ENCODE results near the gene ALDH1A3.

ALDH1A3 gene

DNA sequence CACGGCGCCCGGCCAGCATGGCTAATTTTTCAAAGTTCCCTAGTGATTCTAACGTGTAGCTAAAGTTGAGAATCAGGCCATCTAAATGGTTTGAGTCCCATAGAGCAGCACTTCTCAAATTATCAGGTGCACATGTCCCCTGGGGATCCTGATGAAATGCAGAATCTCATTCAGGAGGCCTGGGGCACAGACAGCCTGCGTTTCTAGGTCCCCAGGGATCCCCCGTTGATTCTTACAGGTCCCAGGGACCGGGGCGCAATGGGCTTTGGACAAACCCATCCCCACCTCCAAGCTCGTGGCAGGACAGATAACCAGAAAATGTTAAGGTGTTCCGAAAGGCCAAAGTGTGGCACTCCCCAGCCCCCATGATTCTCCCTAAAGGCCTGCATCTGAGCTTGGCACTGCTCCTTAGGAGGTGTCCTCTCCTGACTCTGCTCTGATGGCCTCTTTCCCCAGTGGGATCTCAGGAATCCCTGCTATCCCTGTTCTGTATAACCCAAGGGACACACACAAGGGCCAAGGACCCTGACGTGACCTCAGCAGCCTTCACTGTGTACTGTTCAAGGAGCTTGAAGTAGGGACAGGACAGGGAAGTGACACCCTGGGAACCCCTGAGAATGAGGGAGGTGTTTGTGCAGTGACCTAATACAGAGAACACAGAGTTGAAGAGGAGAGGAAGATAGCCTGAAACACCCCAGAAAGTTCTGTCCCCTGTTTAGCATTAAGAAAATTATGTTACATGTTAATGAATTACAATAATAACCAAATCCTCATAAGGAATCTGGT, 47.5 kb downstream of the ALDH1A3 start:
- DNase-seq = no peak

DNA sequence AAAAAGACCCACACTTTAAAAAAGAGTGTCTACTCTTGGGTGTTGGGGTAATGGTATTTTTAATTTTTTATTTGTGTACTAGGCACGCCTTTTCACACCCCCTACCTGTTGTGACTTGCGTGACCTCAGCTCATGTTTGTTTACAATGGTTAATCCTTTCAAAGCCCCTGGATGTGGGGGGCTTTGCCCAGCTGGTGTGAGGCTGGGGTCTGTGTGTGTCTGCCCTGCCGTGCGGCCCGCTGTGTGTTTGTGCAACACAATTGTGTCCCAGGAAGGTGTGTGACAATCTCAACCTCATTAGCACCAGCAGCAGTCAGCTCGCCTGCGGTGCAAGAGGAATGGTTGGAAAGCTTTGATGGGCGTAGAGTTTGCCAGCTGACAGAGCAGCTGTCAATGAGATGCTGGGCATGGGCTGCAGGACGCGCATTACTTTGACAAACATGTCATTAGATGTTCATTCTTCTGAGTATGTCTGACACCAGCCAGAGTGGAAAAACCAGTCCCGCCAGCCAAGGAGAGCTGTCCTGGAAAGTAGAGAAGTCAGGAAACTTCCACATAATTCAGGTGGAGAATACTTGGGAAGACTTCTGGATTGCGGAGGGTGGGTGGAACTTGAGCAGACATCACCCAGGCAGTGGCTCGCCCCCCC, 49.1 kb downstream of the ALDH1A3 start:
- DNase-seq = no peak

DNA sequence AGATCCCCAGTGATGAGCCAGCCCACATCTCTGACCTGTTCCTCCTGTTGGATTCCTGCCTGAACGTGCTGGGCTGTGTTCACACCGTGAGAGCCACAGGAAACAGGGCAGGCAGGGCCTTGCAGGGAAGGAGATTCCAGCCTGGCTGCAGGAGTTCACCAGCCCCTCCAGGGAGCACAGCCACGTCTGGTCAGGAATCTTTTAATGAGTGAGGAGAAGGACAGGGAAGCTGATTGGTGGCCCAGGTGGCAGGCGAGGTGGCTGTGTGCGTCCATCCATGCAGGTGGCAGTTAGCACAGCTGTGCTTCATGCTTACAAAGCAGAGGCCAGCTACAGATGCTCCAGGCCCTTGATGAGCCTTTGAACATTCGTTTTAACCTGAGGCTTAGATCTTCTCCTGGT, 50.0 kb downstream of the ALDH1A3 start:
- DNase-seq = no peak

DNA sequence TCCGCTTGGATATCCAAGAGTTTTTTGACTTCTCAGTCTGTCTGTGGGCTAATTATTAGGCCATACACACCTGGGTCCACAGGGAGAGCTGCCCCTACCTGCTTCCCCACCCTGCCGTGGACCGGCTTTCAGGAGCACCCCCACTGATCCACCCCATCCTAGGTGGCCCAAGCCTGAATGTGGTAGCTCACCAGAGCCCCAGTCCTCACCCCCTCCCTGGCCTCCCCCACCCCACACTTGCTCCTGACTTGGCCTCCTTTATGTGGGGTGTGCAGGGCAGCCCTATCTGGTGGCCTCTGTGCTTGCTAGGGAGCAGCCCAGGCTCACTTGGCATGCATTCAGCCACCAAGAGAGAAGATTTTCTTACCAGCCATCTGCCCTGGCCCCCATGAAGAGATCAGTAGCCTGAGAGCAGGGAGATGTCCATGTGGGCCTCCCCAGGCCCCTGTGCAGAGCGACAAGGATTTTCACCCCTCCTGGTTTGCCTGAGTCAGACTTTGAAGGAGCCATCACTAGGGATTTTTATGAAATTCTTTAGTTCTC, 50.7 kb downstream of the ALDH1A3 start:
- DNase-seq = no peak

DNA sequence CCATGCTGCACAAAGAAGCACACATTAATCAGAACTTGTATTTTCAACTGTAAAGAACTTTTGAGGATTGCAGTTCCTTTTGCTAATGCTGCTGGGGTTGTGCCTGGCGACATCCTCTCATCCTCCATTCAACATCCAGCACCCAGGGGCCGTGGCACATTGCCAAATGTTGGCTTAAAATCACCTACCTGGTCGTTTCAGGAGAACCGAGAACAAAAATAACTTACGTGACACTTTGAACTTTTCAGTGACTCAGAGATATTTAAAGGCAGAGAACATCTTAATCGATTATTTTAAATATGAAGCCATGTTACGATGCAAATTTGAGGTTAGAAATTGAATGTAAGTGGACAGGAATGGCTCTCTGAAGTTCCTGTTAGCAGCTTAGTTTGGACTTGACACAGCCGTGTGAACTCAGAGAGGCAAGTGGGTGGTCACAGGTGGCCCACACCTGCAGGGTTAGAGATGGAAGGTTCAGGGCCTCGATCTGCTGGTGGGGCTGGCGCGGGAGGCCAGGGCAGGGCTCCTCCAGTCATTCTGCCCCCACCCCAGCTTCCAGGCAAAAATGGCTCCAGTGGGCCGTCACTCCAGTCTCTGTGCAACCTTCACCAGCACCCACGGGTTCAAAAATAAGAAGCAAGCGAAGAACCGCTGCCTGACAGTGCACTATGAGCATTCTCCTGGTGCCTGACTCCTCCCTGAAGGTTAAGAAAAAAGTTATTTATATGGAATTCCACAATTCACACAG, 51.7 kb downstream of the ALDH1A3 start:
- no peak for DNase-seq

DNA sequence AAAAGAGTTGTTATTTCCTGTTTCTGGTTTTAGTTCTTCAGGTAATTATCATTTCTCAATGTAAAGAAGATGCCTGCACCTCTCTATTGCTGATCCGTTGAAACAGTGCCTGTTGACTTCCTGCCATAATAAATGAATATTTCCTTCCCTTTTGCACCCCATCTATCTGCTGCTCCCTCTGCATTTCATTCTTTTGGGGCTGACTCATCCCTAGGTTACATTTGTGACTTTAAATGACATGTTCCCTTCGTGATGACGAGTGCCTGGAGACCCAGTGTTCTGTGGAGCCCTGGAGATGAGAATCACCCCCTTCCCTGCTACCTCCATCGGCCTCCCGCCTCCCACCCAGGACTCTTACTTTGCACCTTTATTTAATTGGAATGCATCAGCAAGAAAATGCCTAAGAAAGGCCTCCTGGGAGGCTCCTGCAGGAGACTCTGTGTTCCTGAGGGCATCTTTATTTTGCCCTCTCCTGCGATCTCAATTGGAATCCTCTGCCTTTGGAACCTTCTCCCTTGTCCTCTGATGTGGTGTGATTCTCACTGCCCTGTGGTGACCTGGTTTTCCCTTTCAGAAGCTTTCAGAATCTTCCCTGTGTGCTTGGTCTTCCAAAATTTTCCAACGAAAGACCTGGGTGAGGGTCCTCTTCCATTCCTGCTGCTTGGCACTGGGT, 53.2 kb downstream of the ALDH1A3 start:
- peak; percentile 66 to 69 for DNase-seq

DNA sequence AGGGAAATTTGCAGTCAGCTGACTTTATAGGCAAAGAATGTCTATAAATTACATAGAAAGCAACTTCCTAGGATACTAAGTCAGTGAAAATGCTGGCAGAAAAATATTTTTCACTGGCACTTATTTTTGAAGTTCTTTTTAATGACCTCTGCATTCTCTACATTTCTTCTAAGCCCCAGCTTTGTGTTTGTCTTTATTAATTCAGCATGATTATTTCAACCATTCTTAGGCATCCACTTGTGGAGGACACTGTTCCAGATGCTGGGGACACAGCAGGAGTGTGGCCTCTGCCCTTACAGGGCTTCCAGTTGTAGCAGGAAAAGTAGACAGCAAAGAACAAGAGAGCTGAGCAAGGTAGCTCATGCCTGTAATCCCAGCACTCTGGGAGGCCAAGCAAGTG, 54.5 kb downstream of the ALDH1A3 start:
- DNase-seq = no peak

DNA sequence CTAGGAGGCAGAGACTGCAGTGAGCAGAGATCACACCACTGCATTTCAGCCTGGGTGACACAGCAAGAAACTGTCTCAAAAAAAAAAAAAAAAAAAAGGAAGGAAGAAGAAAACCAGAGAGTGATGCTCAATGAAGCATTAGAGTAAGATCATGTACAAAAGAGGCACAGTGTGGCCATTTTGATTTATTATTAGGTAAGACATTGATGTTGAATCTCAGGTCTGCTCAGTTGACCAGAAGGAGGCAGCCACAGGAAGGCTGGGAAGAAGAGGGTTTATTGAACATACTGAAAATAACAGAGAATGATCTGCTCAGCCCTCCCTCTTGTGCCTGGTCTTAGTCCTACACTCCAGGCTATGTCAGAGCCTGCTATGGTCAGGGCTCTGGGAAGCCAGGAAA, 55.1 kb downstream of the ALDH1A3 start:
- peak in 1 of 2 experiments; percentile 11 for DNase-seq

DNA sequence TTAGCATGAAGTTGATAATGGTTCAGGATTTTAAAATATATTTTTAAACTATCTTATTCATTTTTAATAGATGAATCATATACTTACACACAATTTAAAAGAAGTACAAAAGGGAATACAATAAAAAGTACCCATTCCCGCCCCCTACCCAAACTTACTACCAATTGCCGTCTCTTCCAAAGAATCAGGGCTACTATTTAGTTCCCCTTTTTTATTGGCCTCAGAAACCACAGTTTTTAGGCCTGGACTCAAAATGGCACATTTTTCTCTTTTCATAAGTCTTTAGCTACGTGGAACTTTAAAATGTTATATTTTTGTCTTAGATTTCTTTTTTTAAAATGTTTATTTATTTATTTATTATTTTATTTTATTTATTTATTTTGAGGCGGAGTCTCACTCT, 57.5 kb downstream of the ALDH1A3 start:
- peak; percentile 46 to 53 for DNase-seq

DNA sequence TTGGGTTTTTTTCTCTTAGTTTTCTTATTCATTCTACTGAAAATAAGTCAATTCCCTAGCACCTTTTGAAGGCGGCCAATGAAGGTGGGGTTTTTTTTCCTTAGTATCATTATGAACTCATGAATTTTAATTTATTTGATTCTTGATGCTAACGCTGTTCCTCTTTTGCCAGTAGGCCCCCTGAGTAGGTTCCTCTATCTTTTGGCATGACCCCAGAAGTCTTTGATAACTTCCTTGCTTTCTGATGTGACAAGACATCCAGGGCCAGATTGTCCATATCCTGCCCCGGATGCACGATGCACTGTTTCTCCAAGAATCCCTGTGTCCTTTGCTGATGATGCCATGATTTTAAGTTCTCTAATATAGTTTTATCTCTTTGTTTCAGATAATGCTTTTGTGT, 60.2 kb downstream of the ALDH1A3 start:
- DNase-seq = peak; percentile 77 to 83

DNA sequence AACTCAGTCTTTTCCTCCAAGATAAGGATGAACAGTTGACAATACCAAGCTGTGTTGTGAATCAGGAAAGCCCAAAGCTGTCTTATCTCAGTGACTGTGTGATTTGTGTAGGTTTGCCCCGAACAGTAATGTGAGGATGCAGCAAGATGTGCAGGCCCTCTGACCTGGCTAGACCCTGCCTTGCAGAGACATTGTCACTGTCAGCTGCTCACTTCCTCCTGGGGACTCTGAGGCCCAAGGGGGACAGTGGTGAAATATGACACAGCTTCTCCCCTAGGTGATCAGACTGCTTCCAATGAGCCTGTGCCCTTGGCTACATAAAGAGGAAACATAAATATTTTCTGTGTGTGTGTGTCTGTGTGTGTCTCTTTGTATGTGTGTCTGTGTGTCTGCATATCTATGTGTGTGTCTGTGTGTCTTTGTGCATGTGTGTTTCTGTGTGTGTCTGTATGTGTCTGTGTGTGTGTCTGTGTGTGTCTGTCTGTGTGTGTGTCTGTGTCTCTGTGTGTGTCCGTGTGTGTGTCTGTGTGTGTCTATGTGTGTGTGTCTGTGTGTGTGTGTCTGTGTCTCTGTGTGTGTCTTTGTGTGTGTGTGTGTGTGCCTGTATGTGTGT, 61.2 kb downstream of the ALDH1A3 start:
- DNase-seq = peak; percentile 91 to 95

DNA sequence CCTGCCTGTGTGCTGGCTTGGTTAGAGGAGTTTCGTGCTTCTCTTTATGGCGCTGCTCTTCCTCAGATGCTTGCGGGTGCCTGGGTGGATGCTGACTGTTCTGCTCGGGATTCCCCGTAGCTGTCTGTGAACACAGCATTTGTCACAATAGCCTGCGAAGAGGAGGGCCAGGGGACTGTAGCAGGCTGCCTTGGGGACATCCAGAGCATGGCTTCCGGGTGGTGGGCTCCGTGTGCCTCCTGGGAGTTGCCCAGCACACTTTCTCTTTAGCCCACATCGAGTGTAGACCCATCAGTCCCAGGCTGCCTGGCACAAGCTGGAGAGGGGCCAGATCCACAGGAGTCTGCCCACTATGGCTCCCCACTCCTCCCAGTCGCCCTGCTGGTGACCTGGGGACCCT, 61.9 kb downstream of the ALDH1A3 start:
- DNase-seq = peak in 1 of 2 experiments; percentile 16

DNA sequence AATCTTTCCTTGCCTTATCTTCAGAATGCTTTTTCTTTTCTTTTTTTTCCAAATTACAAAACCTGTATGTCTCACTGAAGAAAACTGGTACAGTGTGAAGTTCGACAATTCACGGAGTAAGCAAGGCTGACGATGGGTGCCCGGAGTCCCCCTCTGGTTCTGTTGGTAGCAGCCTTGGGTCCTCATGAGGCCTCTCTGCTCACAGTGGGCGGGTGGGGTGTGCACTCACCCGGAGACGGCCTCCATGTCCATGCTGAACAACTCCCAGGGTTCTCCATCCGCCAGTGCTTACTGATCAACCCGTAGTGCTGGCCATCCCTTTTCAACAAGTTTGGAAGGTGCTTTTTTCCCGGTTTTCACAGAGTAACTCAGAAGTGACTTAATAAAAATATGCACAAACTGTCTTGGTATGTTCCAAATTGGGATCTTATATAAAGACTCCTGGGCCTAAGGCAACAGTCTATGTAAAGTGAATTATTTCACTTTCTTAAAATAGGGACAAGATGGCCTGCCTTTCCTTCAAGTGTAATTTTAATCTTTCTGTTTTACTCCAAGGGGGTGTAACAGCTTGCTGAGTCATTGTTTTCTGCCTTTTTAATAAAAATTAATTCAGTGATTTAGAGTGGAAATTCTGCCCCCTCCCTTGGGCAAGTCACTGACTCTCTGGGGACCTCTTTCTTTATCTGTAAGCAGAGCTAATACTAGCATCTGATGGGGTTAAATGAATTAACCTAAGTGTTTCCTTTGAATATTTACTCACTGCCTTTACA, 63.2 kb downstream of the ALDH1A3 start:
- no peak for DNase-seq

DNA sequence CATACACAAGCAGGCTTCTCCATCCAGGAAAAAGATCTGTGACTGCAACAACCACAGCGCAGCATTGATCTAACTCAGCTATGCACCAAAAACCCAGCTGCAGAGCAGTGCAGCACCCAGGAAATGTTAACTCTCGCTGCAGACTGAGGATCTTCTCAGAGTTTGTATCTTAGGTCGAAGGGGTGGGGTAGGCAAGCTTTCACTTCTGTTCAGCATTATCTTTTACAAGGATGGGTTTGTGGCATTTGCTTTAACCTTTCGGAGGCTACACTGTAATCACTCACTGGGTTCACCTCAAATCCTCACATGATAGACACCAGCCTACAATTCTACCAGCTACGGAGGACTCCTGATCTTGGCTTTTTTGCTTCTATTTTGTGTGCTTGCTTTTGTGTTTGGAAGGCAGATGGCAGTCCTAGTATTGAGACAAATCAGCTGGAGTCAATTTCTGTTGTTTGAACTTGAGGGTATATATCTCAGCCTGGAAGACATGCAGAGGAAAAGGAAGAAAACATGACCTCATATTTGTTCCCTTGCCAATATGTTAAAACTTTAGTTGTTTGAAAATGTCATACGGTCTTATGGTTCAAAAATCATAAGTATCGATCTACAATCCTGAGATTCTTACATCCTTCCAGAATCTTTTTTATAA, 64.7 kb downstream of the ALDH1A3 start:
- DNase-seq = no peak

DNA sequence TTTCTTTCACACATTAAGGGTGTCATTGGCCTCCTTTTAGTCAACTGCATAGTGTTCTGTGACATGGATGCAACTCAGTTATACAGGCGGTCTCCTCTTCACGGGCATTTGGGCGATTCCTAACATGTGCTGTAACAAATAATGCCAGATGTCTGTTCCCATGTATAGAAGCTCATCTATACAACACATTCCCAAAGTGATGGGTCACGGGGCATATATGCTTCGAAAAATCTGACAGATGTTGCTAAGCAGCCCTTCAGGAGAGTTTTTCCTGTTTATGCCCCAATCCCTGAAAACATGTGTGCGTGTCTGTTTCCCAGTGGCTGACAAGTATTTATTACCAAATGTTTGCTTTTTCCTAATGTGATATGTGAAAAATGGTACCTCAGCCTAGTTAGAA, 65.4 kb downstream of the ALDH1A3 start:
- DNase-seq = no peak

DNA sequence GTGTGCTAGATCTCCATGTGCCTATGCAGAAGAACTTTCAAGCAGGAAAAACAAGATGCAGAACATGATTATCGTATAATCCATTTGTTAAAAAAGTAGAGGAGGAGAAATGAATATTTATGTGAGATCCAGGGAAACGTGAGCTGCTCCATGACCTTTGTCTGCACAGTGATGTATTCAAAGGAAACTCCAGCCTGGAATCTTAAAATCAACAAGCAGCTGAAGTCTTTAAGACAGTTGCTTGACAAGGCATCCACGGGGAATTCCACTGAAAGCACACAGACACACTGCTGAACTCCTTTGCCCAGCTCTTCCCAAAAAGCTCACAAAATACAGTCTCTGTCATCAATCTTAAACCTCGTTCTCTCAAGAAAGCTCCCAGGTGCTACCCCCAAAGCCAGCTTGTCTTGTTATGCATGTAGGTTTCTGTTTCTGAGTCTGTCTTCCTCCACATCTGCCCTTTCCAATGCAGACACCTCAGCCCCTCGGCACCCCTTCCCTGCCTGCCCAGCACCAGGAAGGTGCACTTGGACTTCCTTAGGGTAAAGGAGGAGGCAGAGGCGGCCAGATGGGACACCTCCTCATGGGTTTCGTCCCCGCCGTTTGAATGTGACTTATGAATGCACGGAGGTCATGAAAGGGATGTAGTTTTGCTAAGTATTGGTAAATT, 68.3 kb downstream of the ALDH1A3 start:
- DNase-seq = no peak

DNA sequence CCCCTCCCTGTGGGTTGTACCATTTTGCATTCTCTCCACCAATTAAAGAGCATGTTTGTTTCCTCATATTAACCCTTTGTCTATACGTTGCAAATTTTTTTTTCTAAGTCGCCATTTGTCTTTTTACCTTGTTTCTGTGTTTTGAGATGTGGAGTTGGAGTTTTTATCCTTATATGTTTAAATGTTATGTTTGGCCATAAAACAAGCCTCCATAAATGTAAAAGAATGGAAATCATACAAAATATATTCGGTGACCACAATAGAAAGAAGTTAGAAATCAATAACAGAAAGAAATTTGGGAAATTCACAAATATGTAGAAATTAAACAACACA, 68.8 kb downstream of the ALDH1A3 start:
- DNase-seq = no peak

DNA sequence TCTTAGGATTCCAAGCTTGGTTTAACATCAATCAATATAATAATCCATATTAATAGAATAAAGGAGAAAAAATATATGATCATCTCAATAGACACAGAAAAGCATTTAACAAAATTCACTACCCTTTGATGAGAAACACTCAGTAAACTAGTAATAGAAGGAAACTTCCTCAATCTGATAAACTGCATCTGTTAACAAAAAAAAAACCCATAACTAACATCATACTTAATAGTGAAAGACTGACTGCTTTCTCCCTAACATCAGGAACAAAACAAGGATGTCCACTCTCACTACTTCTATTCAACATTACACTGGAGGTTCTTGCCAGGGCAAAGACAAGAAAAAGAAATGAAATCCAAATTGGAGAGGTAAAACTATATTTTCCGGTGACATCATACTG, 70.1 kb downstream of the ALDH1A3 start:
- no peak for DNase-seq

DNA sequence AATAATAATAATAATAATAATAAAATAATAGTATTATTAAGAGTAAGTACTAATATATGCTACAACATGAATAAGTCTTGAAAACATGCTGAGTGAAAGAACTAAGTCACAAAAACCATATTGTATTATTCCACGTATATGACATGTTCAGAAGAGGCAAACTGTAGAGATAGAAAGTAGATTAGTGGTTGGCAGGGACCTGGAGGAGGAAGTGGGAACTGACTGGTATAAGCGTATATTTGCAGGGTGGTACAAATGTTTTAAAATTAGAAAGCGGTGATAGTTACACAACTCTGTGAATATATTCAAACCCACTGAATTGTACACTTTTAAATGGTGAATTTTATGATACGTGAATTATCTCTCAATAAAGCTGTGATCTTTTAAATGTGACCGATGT, 72.3 kb downstream of the ALDH1A3 start:
- DNase-seq = peak; percentile 62 to 77

DNA sequence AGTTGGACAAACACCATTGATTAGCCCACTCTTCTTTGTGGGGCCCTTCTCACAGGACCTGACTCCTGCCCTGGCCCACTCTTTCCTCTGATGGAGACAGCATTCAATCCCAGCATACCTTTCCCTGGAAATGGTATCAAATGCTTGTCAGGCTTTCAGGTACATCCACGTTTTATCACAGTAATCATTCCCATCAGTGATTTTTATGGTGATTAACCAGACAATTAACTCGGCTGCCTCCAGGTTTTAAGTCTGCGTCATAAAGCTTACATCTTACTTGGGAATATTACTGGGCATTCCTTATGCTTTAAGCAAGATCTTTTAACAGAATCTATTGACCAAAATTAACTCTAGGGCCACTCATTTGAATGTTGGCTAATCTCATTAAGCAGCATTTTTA, 72.9 kb downstream of the ALDH1A3 start:
- DNase-seq = no peak

Measured in Kasumi-1 (cell line).